Neuronal stem cell (in vitro differentiated cells): Measurements from ENCODE around the gene LIMK2.

Experiments used
- DNase-seq: peaks from one replicate; pipeline ENCODE4 v3.0.0-alpha.2; 2013; ENCODE audit warnings: low spot score
- H2AFZ ChIP-seq: one replicate; pipeline ENCODE4 v1.6.1; 2013; ENCODE audit warnings: mild to moderate bottlenecking, low read length, inconsistent platforms
- H2AK5ac ChIP-seq: 2 replicates; pipeline ENCODE4 v1.6.1; 2013; ENCODE audit warnings: low read depth, mild to moderate bottlenecking, inconsistent platforms, low read length, moderate library complexity, mixed read lengths
- H2BK120ac ChIP-seq: 2 replicates; pipeline ENCODE4 v1.6.1; 2013; ENCODE audit warnings: low read depth, mild to moderate bottlenecking, inconsistent platforms, low read length, moderate library complexity, mixed read lengths
- H2BK12ac ChIP-seq: one replicate; pipeline ENCODE4 v1.6.1; 2013; ENCODE audit warnings: low read length, inconsistent platforms
- H2BK15ac ChIP-seq: 2 replicates; pipeline ENCODE4 v1.6.1; 2013; ENCODE audit warnings: mild to moderate bottlenecking, low read length, inconsistent platforms, mixed read lengths
- H2BK5ac ChIP-seq: one replicate; pipeline ENCODE4 v1.6.1; 2013; ENCODE audit warnings: inconsistent platforms, mild to moderate bottlenecking, low read length, moderate library complexity
- H3K14ac ChIP-seq: one replicate; pipeline ENCODE4 v1.6.1; 2013; ENCODE audit warnings: low read length, inconsistent platforms
- H3K18ac ChIP-seq: 2 replicates; pipeline ENCODE4 v1.6.1; 2013; ENCODE audit warnings: low read length, inconsistent platforms
- H3K23ac ChIP-seq: 2 replicates; pipeline ENCODE4 v1.6.1; 2013; ENCODE audit warnings: low read depth, mild to moderate bottlenecking, mixed read lengths, low read length, inconsistent platforms; ENCODE audit not compliant: poor library complexity
- H3K27ac ChIP-seq: replicated peaks from 3 replicates; pipeline ENCODE4 v1.5.1; 2013; ENCODE audit warnings: low read length, inconsistent platforms
- H3K27me3 ChIP-seq, 3 experiments: 2 replicates each; pipeline ENCODE4 v1.6.1; 2013; ENCODE audit warnings: low read length in 3 of 3, mild to moderate bottlenecking in 2 of 3, inconsistent platforms in 1 of 3, low read depth in 1 of 3, mixed read lengths in 1 of 3, moderate library complexity in 1 of 3; ENCODE audit not compliant: control insufficient read depth in 3 of 3, insufficient read depth in 3 of 3
- H3K36me3 ChIP-seq, 2 donors: replicated peaks in 1 of 2; 2 replicates each; pipeline ENCODE4 v1.6.1; 2013; ENCODE audit warnings: low read length in 2 of 2; ENCODE audit not compliant: control insufficient read depth in 2 of 2, insufficient read depth in 2 of 2
- H3K4ac ChIP-seq: 2 replicates; pipeline ENCODE4 v1.6.1; 2013; ENCODE audit warnings: inconsistent platforms, mild to moderate bottlenecking, low read length, moderate library complexity
- H3K4me1 ChIP-seq, 2 donors: 1 replicate in 1 of 2; 2 replicates in 1 of 2; pipeline ENCODE4 v1.6.1; 2013; ENCODE audit warnings: low read length in 2 of 2, low read depth in 1 of 2; ENCODE audit not compliant: control insufficient read depth in 2 of 2, insufficient read depth in 1 of 2
- H3K4me2 ChIP-seq: one replicate; pipeline ENCODE4 v1.6.1; 2013; ENCODE audit warnings: mild to moderate bottlenecking, low read length, inconsistent platforms; ENCODE audit not compliant: insufficient read depth, poor library complexity, severe bottlenecking
- H3K4me3 ChIP-seq, 2 donors: 2 replicates each; pipeline ENCODE4 v1.5.1; 2013; ENCODE audit warnings: low read length in 2 of 2, mild to moderate bottlenecking in 2 of 2, inconsistent platforms in 1 of 2, moderate library complexity in 1 of 2
- H3K79me1 ChIP-seq: one replicate; pipeline ENCODE4 v1.6.1; 2013; ENCODE audit warnings: low read depth, mild to moderate bottlenecking, inconsistent platforms, low read length, moderate library complexity
- H3K9ac ChIP-seq: one replicate; pipeline ENCODE4 v1.6.1; 2013; ENCODE audit warnings: mild to moderate bottlenecking, low read depth, low read length, inconsistent platforms; ENCODE audit not compliant: poor library complexity
- H3K9me3 ChIP-seq, 2 donors: replicated peaks in 1 of 2; 2 replicates each; pipeline versions ENCODE3 to v1.6.1; 2013; ENCODE audit warnings: low read length in 2 of 2, mild to moderate bottlenecking in 2 of 2, inconsistent platforms in 1 of 2, low read depth in 1 of 2, mixed read lengths in 1 of 2, moderate library complexity in 1 of 2; ENCODE audit not compliant: control insufficient read depth in 2 of 2, insufficient read depth in 1 of 2
- H4K8ac ChIP-seq: one replicate; pipeline ENCODE4 v1.6.1; 2013; ENCODE audit warnings: low read depth, mild to moderate bottlenecking, inconsistent platforms, low read length, moderate library complexity
- H4K91ac ChIP-seq: one replicate; pipeline ENCODE4 v1.6.1; 2013; ENCODE audit warnings: low read length, low read depth, mild to moderate bottlenecking, inconsistent platforms; ENCODE audit not compliant: poor library complexity
- WGBS, 2 donors: extraction: QIAGEN DNeasy Blood & Tissue Kit; methylation state at CpG; one replicate each; pipeline ENCODE4 v1.1.7; 2013; ENCODE audit warnings: missing lambda C conversion rate in 2 of 2, mixed read lengths in 1 of 2; ENCODE audit not compliant: insufficient read length in 2 of 2, insufficient replicate concordance in 1 of 2; ENCODE audit errors: extremely low coverage in 2 of 2; 5-methylcytosine and 5-hydroxymethylcytosine counted together

The LIMK2 gene

GRCh38 chr22:31281733-31282132 is 69.6 kb downstream of the LIMK2 start:
- Histone ChIP-seq H4K91ac (no peak overlapping the region), H3K36me3 (peaks cover 15 to 56% of the 10 kb centered on the region in 2 donors), H3K27me3 (no peaks in the 10 kb centered on the region), H2BK5ac (no peak overlapping the region), H2AK5ac (no peak overlapping the region), H3K27ac (no peak overlapping the region), H3K23ac (no peak overlapping the region), H3K18ac (no peak overlapping the region), H3K4me3 (no peak overlapping the region), H3K9me3 (no peaks in the 10 kb centered on the region), H3K9ac (no peak overlapping the region), H2AFZ (no peak overlapping the region), H3K4me1 (peaks cover 6 to 9% of the 10 kb centered on the region in 2 donors), H3K79me1 (no peaks in the 10 kb centered on the region), H2BK120ac (no peak overlapping the region), H3K4ac (no peak overlapping the region), H2BK12ac (no peak overlapping the region), H2BK15ac (no peak overlapping the region), H3K4me2 (no peak overlapping the region), H4K8ac (no peak overlapping the region), H3K14ac (no peak overlapping the region)
- DNase-seq = no peak
- no CpG with 5 or more reads among the region's 4 CpGs for WGBS, 2 donors

GRCh38 chr22:31282748-31283468 is 70.8 kb downstream of the LIMK2 start:
- Histone ChIP-seq H3K9ac (no peak overlapping the region), H2BK120ac (no peak overlapping the region), H3K79me1 (no peaks in the 10 kb centered on the region), H4K8ac (no peak overlapping the region), H2BK15ac (no peak overlapping the region), H3K9me3 (no peaks in the 10 kb centered on the region), H3K27me3 (no peaks in the 10 kb centered on the region), H2AFZ (no peak overlapping the region), H4K91ac (no peak overlapping the region), H3K4me2 (no peak overlapping the region), H3K4ac (no peak overlapping the region), H2BK5ac (no peak overlapping the region), H3K4me1 (peaks cover 6 to 9% of the 10 kb centered on the region in 2 donors), H3K36me3 (peaks cover 15 to 44% of the 10 kb centered on the region in 2 donors), H2BK12ac (no peak overlapping the region), H3K27ac (no peak overlapping the region), H3K23ac (no peak overlapping the region), H3K14ac (no peak overlapping the region), H3K18ac (no peak overlapping the region), H3K4me3 (no peak overlapping the region), H2AK5ac (no peak overlapping the region)
- no peak for DNase-seq
- no CpG with 5 or more reads among the region's 8 CpGs for WGBS, 2 donors

DNA sequence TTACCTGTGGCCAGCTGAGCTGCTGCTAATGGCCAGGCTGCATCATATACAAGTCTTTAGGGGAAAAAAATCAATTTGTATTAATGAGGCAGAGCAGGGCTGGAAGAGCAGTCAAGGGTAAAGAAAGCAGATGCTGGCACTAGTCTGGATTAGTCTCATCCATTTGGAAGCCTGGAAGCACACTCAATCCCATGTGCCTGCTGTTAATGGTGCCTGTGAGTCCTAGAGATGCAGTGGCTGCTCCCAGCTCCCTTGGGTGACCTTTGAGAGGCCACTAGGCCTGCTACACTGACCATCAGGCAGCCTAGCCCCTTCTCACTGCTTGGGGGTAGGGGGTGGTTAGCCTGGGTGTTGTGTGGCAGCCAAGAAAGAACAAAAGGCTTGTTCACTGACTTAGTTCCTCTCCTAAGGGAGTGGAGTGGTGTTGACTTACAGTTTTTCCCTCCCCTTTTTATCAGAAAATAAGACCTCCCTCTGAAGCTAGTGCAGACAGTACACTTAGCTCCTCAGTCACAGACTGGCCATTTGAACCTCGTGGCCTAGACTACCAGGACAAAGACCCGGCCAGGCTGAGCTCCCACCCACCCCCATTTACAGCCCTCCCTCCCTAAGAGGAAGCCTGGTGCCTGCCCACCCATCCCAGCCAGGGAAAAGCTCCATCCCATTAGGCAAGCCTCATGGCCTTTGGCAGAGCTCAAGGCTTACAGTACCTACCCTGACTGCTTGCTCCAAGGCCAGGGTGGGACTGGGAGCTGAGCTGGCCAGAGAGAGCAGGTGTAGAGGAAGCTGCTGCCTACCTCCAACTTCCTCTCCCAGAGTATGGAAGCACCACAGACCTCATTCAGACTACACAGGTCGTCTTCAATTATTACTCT is 72.4 kb downstream of the LIMK2 start:
- Histone ChIP-seq H3K4me1 (peaks cover 6 to 9% of the 10 kb centered on the region in 2 donors), H2AFZ (peak overlapping the region; percentile 30), H3K4me3 (no peak overlapping the region), H3K79me1 (no peaks in the 10 kb centered on the region), H4K91ac (no peak overlapping the region), H2AK5ac (no peak overlapping the region), H3K27me3 (peaks cover 0 to 3% (median 0%) of the 10 kb centered on the region in 3 experiments), H2BK15ac (no peak overlapping the region), H3K27ac (no peak overlapping the region), H3K36me3 (peaks cover 5 to 31% of the 10 kb centered on the region in 2 donors), H3K4me2 (no peak overlapping the region), H3K18ac (peak overlapping the region; percentile 40), H2BK12ac (no peak overlapping the region), H2BK5ac (no peak overlapping the region), H3K23ac (no peak overlapping the region), H4K8ac (peak overlapping the region; percentile 52), H3K9ac (no peak overlapping the region), H3K9me3 (no peaks in the 10 kb centered on the region), H3K14ac (no peak overlapping the region), H3K4ac (no peak overlapping the region), H2BK120ac (no peak overlapping the region)
- DNase-seq = no peak
- WGBS, 2 donors = no CpG with 5 or more reads among the region's 3 CpGs
